GM13976 (cell line): ENCODE measurements around the gene ARHGAP15.

Source experiments
- DNase-seq: peaks from one replicate; pipeline ENCODE4 v3.0.0; 2012; ENCODE audit warnings: low spot score
- in situ Hi-C: fragments of 300-500 bp; cut with MboI; formaldehyde crosslinking; loops from one replicate; pipeline ENCODE4 v1.12.0; 2022; ENCODE audit warnings: low sequenced_read_pairs, mixed read lengths, inconsistent platforms; ENCODE audit not compliant: unreplicated experiment
- TF ChIP-seq, protein P1 (sequence below): IDR thresholded peaks from 2 replicates; pipeline ENCODE4 v1.5.1; 2012; ENCODE audit warnings: borderline replicate concordance, mild to moderate bottlenecking; ENCODE audit not compliant: insufficient read depth; ENCODE audit errors: extremely low read depth, missing control alignments, control extremely low read depth

The ARHGAP15 gene

DNA sequence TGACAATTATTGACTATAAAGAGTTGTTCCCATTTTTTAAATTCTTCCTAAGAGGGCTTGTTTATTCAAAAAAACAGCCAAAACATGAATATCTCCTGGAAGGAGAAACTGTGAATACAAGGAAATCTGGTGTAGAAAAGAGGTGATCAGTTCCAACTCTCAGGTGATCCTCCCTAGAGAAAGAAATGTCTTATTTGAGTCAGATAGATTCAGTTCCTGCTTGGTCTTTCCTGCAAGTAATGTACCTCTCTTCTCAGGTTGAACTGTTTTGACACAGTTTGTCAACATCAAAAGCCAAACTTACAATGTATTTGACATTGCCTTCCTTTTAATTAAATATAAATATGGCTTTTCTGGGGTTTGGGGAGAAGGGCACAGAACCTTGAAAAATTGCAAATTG is 567.4 kb downstream of the ARHGAP15 start:
- DNase-seq, result no peak
- in situ Hi-C loops, result no loop called here
- TF ChIP-seq, protein P1, sequence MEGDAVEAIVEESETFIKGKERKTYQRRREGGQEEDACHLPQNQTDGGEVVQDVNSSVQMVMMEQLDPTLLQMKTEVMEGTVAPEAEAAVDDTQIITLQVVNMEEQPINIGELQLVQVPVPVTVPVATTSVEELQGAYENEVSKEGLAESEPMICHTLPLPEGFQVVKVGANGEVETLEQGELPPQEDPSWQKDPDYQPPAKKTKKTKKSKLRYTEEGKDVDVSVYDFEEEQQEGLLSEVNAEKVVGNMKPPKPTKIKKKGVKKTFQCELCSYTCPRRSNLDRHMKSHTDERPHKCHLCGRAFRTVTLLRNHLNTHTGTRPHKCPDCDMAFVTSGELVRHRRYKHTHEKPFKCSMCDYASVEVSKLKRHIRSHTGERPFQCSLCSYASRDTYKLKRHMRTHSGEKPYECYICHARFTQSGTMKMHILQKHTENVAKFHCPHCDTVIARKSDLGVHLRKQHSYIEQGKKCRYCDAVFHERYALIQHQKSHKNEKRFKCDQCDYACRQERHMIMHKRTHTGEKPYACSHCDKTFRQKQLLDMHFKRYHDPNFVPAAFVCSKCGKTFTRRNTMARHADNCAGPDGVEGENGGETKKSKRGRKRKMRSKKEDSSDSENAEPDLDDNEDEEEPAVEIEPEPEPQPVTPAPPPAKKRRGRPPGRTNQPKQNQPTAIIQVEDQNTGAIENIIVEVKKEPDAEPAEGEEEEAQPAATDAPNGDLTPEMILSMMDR, result no peak

DNA sequence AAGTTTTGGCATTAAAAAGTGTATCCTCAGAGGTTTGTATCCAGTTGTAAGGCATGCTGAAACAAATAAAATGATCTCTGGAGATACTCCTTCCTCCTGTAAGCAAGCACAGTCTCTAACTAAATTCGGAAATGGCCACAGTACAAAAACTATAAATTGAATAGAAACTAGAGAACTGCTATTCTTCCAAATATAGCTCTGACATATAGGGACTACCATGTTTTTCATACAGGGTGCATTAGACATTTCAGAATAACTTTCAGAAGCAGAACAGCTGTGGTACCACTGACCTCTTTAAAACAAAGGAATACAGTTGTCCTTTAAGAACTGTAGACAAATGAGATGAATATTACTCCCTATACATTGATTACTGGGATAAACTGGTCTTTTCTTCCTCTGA is 568.5 kb downstream of the ARHGAP15 start:
- no peak for DNase-seq
- in situ Hi-C loops, result no loop called here
- TF ChIP-seq, protein P1, result no peak

DNA sequence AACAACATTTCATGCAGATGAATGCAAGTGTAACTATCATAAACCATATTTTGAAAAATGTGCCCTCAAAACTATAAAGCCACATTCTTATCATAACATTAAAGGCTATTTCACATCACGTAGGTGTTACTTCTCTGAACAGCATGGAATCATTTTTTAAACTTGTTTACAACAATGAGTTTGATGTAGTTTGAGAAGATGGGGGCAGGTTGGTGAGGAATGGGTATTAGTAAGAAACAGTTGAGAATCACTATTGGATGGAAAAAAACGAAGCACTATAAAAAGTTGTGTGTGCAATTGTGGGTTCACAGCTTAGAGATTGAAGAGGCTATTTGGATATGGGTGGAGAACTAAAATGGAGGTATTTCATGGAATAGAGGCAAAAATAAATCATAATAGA is 569.1 kb downstream of the ARHGAP15 start:
- in situ Hi-C loops, result no loop called here
- TF ChIP-seq, protein P1, result no peak
- DNase-seq, result no peak

DNA sequence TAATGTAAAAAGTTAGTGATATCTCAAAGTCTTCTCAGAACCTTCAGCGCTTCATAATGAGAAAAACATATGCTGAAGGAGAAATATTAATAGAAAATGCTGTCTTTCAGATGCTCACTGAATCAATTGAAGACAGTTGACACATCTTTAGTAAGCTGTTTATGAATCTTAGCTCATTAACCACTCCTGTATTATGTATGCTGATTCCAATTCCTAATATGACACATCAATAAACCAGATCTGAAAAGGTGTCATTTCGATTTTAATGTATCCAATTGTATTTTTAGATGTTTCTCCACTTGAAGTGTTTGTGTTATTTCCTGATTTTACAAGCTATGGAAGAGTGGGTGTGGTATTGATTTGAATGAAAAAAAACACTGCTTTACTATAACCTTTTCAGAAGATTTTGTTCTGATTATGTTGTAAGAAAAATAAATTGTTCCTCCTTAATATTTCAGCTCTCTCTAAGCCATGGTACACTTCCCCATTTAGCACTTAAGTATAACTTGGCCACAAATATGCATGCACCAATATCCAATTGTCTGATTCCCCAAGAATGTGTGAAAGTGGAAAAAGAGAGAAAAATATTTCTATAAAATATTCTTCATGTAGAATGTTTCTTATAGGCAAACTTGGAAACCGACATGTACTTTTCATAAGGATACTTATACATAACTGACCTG is 569.8 kb downstream of the ARHGAP15 start:
- in situ Hi-C loops, result no loop called here
- DNase-seq, result no peak
- TF ChIP-seq, protein P1, result no peak

DNA sequence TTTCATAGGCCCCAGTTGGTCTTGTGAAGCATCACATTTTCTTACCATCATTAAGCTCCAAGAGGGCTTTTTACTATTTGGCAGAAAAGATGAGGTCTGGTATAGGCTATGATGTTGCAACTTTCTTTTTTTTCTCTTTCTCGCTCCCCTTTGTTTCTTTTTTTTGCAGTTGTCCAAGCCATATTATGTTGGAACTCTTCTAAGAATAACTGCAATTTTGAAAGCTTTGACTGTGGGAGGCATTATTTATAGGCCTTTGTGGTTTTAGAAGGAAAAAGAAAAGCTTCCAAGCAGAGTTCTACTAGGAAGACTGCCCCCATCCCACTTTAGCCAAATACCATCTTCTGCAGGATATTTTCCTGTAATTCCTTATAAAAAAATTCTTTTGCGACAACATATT is 571.6 kb downstream of the ARHGAP15 start:
- TF ChIP-seq, protein P1, result no peak

DNA sequence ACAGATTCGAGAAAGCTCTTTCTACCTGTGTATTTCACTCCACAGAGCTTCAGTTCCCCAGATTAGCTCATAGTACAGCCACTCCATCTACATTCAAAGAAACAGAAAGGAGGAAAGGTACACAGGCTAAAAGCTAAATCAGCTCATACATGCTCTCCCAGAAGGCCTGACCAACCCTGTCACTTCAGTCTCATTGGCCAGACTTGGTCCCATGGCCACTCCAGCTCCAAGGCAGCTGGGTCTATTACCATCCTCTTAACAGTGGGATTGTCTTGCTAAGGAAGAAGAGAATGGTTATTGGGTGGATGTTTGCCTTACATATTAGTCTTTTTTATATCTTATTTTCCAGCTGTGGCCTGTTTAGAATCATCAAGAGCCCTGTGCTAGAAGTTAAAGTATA is 572.6 kb downstream of the ARHGAP15 start:
- no peak for DNase-seq
- TF ChIP-seq, protein P1, result no peak
- in situ Hi-C loops, result no loop called here

More for the DNA sequence above, 571.6 kb downstream of the ARHGAP15 start:
- DNase-seq, result no peak
- in situ Hi-C loops, result no loop called here
